Measurements from ENCODE around the gene AADACL4.

- TF ChIP-seq CTCF (IDR thresholded peaks at IDR 0.05), result no peak
- no peak for TF ChIP-seq POLR2A (IDR thresholded peaks at IDR 0.05)
Measured at GRCh38 chr1:12665511-12665910, 21.6 kb downstream of the AADACL4 start.
